Fibroblast of lung (primary cell): ENCODE results near the gene ARID4A. TPM values are rescaled to one million over a fixed set of nuclear protein-coding genes. Genes with fewer than 3 reads are reported as not detected.

ENCODE experiments used
- DNase-seq, 2 donors: peaks; one replicate each; pipeline versions ENCODE4 v3.0.0 to v3.0.0-alpha.2; 2010; ENCODE audit warnings: low read depth in 2 of 2
- H2AFZ ChIP-seq: 2 replicates; pipeline ENCODE4 v1.5.1; 2012; ENCODE audit warnings: low read length, control low read depth, inconsistent platforms
- H3K27ac ChIP-seq: 2 replicates; pipeline ENCODE4 v1.5.1; 2011; ENCODE audit warnings: low read length, control low read depth; ENCODE audit not compliant: insufficient read depth
- H3K27me3 ChIP-seq: 2 replicates; pipeline ENCODE4 v1.5.1; 2011; ENCODE audit warnings: mild to moderate bottlenecking, low read length; ENCODE audit not compliant: control insufficient read depth, insufficient read depth
- H3K36me3 ChIP-seq: 2 replicates; pipeline ENCODE4 v1.5.1; 2011; ENCODE audit warnings: low read length; ENCODE audit not compliant: control insufficient read depth, insufficient read depth
- H3K4me1 ChIP-seq: 2 replicates; pipeline ENCODE4 v1.5.1; 2011; ENCODE audit warnings: low read length; ENCODE audit not compliant: control insufficient read depth, insufficient read depth; ENCODE audit errors: extremely low read depth
- H3K4me2 ChIP-seq: 2 replicates; pipeline ENCODE4 v1.5.1; 2011; ENCODE audit warnings: low read length, control low read depth; ENCODE audit not compliant: insufficient read depth; ENCODE audit errors: extremely low read depth
- H3K4me3 ChIP-seq, 4 experiments: fragments of 200-600 bp in 1 of 4; sonication (generic) in 1 of 4; replicated peaks in 1 of 4; 2 replicates each; pipeline ENCODE4 v1.5.1; 2011 to 2016; ENCODE audit warnings: low read length in 4 of 4, low read depth in 3 of 4, mild to moderate bottlenecking in 3 of 4, control low read depth in 2 of 4, inconsistent platforms in 1 of 4, mixed read lengths in 1 of 4; ENCODE audit not compliant: insufficient read depth in 1 of 4; ENCODE audit errors: control extremely low read depth in 1 of 4
- H3K79me2 ChIP-seq: 2 replicates; pipeline ENCODE4 v1.5.1; 2012; ENCODE audit warnings: mild to moderate bottlenecking, low read length, inconsistent platforms; ENCODE audit not compliant: control insufficient read depth, insufficient read depth
- H3K9ac ChIP-seq: 2 replicates; pipeline ENCODE4 v1.5.1; 2011; ENCODE audit warnings: mild to moderate bottlenecking, low read length, control low read depth; ENCODE audit not compliant: insufficient read depth
- H3K9me3 ChIP-seq: 2 replicates; pipeline ENCODE4 v1.5.1; 2012; ENCODE audit warnings: low read depth, low read length; ENCODE audit not compliant: control insufficient read depth, insufficient read depth
- H4K20me1 ChIP-seq: 2 replicates; pipeline ENCODE4 v1.5.1; 2011; ENCODE audit warnings: low read length; ENCODE audit not compliant: control insufficient read depth, insufficient read depth; ENCODE audit errors: extremely low read depth
- EZH2 ChIP-seq: IDR thresholded peaks from 2 replicates; pipeline ENCODE4 v1.5.1; 2012; ENCODE audit warnings: low read length, control low read depth, mild to moderate bottlenecking; ENCODE audit errors: missing control alignments
- polyA plus RNA-seq, 2 donors: library from polyadenylated mRNA; depleted of rRNA in 1 of 2; stranded (reverse) in 1 of 2; unstranded in 1 of 2; fragments of >200 nt; gene quantifications; 2 replicates each; pipeline ENCODE4 v1.2.1, GENCODE V29; 2011 to 2012; ENCODE audit warnings: missing spikeins in 1 of 2
- total RNA-seq: library from RNA; depleted of rRNA; stranded (reverse); fragments of >200 nt; gene quantifications from 2 replicates; pipeline ENCODE4 v1.2.1, GENCODE V29; 2014
- TF ChIP-seq, protein P1 (sequence below), 2 donors: IDR thresholded peaks in 1 of 2; conservative IDR thresholded peaks in 1 of 2; 1 replicate in 1 of 2; 2 replicates in 1 of 2; pipeline ENCODE4 v1.5.1; 2011 to 2012; ENCODE audit warnings: low read length in 2 of 2, control low read depth in 1 of 2, inconsistent platforms in 1 of 2, low read depth in 1 of 2, mild to moderate bottlenecking in 1 of 2

The ARID4A gene
- total and polyA plus RNA-seq, 2 donors (not counting 1 experiment from before 2014, with no cell fraction given), result 12.1 to 12.2 TPM

DNA sequence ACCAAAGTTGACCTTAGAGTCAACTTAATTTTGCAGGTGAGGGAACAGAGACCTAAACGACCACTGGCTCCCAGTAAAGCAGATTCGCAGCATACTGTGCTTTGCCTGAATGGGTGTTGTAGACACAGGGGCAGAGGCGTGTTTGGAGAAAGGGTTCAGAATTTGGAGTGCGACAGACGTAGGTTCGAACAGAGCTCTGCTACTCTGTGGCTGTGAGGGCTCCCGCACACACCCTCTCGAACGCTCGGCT lies 97.1 kb downstream of the ARID4A start:
- Histone ChIP-seq H3K9ac (peak overlapping the region; percentile 60), H3K27ac (no peak overlapping the region), H3K4me1 (peaks cover 3% of the 10 kb centered on the region), H3K4me3 (peak overlapping the region in 3 of 4 experiments; percentile 41 to 52 (median 50)), H2AFZ (peak overlapping the region; percentile 87), H4K20me1 (no peaks in the 10 kb centered on the region), H3K79me2 (no peaks in the 10 kb centered on the region), H3K27me3 (no peaks in the 10 kb centered on the region), H3K4me2 (peak overlapping the region; percentile 76), H3K36me3 (no peaks in the 10 kb centered on the region), H3K9me3 (no peaks in the 10 kb centered on the region)
- TF ChIP-seq EZH2, result no peak
- TF ChIP-seq, protein P1, sequence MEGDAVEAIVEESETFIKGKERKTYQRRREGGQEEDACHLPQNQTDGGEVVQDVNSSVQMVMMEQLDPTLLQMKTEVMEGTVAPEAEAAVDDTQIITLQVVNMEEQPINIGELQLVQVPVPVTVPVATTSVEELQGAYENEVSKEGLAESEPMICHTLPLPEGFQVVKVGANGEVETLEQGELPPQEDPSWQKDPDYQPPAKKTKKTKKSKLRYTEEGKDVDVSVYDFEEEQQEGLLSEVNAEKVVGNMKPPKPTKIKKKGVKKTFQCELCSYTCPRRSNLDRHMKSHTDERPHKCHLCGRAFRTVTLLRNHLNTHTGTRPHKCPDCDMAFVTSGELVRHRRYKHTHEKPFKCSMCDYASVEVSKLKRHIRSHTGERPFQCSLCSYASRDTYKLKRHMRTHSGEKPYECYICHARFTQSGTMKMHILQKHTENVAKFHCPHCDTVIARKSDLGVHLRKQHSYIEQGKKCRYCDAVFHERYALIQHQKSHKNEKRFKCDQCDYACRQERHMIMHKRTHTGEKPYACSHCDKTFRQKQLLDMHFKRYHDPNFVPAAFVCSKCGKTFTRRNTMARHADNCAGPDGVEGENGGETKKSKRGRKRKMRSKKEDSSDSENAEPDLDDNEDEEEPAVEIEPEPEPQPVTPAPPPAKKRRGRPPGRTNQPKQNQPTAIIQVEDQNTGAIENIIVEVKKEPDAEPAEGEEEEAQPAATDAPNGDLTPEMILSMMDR (conservative IDR thresholded peaks at IDR 0.05 in 1 of 2, IDR thresholded peaks at IDR 0.05 in 1 of 2; ENCODE audit: low read depth in 1 of 2, low read length in 2 of 2), result no peak
- no peak for DNase-seq

DNA sequence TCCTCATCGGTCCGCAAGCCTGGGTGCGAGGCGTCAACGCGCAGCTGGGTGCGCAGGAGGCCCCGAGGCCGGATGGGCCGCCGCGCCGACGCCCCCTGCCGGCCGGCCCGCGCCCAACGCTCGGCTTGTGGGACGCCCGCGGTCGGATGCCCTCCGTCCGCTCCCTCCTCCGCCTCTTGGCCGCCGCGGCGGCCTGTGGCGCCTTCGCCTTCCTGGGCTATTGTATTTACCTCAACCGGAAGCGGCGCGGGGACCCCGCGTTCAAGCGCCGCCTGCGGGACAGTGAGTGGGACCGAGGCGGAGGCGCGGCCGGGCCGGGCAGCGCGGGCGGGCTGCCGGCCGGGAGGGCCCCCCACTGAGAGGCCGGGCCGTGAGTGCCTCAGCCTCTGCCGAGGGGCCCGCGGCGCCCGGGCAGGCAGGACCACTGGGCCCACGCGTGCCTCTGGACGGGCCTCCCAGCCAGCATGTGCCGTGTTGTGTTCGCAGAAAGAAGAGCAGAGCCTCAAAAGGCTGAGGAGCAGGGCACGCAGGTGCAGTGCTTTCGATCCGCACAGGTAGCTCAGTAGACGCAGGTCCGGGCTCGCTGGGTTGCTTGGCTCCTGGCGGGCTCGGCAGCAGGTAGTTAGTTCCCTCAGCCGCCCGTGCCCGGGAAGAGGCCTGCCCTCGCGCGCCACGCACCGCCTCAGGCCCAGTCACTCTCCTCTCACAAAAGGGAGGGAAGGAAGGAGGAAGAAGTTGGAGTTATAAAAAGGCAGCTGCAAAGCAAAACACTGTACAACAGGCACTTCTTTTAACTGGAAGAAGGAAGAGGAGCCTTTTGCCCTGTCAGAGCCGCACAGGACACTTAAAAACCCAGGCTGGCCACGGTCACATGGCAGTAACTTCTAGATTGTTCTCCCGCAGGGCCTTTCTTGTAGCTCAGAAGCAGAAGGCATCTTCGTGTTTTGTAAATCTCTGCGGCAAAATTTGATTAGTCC lies 97.7 kb downstream of the ARID4A start, which contains the start of gene TOMM20L:
TSS of gene TOMM20L (plus strand) at position 119 of the 977 bp plus-strand sequence. CDS start at position 147, 28 bp downstream.
- Histone ChIP-seq H3K9ac (peak within 1 kb of the TSS; percentile 60), H3K4me3 (peak within 1 kb of the TSS in 3 of 4 experiments; percentile 41 to 52 (median 50)), H4K20me1 (no peaks in the 10 kb centered on the region), H3K4me1 (peaks cover 3% of the 10 kb centered on the region), H3K79me2 (no peaks in the 10 kb centered on the region), H3K9me3 (no peaks in the 10 kb centered on the region), H3K36me3 (no peaks in the 10 kb centered on the region), H2AFZ (peak within 1 kb of the TSS; percentile 91), H3K27ac (peak within 1 kb of the TSS; percentile 4), H3K27me3 (no peaks in the 10 kb centered on the region), H3K4me2 (peak within 1 kb of the TSS; percentile 79)
- TF ChIP-seq, protein P1 (conservative IDR thresholded peaks at IDR 0.05 in 1 of 2, IDR thresholded peaks at IDR 0.05 in 1 of 2; ENCODE audit: low read depth in 1 of 2, low read length in 2 of 2), result peak; percentile 20 to 51
- no peak for TF ChIP-seq EZH2
- peak; percentile 45 to 59 for DNase-seq

- Histone ChIP-seq H3K27ac (no peak overlapping the region), H3K4me2 (no peak overlapping the region), H4K20me1 (no peaks in the 10 kb centered on the region), H2AFZ (no peak overlapping the region), H3K9me3 (no peaks in the 10 kb centered on the region), H3K4me1 (peaks cover 3% of the 10 kb centered on the region), H3K79me2 (no peaks in the 10 kb centered on the region), H3K9ac (no peak overlapping the region), H3K4me3 (no peak overlapping the region), H3K27me3 (no peaks in the 10 kb centered on the region), H3K36me3 (no peaks in the 10 kb centered on the region)
- TF ChIP-seq, protein P1 (conservative IDR thresholded peaks at IDR 0.05 in 1 of 2, IDR thresholded peaks at IDR 0.05 in 1 of 2; ENCODE audit: low read depth in 1 of 2, low read length in 2 of 2), result no peak
- TF ChIP-seq EZH2, result no peak
- no peak for DNase-seq
Observed at GRCh38 chr14:58397156-58397555, 98.8 kb downstream of the ARID4A start.
